GM18526 (cell line): ENCODE data around the gene ACTR2.

Source experiments
- POLR2A ChIP-seq: IDR thresholded peaks from 3 replicates; pipeline ENCODE4 v1.6.1; 2011; ENCODE audit not compliant: insufficient read length; ENCODE audit errors: extremely low read depth

ACTR2 gene

DNA sequence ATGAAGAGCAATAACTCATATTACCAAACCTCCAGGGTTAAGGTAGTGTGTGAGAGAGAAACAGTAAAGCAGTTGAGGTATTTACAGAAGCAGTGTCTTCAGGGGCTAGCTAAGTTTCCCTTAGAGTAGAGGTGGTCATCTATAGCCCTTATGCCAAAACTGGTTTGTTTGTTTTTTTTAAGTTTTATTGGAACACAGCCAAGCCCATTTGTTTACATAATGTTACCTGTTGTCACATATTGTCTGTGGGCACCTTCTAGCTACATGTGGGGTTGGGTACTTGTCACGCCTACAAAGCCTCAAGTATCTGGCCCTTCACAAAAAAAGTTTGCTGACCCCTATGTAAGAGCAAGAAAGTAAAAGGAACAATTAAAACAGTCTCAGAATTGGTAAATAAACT lies 39.4 kb downstream of the ACTR2 start:
- no peak for TF ChIP-seq POLR2A

GRCh38 chr2:65268957-65269356 lies 41.3 kb downstream of the ACTR2 start:
- TF ChIP-seq POLR2A, result no peak

GRCh38 chr2:65273344-65273743 lies 45.7 kb downstream of the ACTR2 start:
- TF ChIP-seq POLR2A, result no peak

DNA sequence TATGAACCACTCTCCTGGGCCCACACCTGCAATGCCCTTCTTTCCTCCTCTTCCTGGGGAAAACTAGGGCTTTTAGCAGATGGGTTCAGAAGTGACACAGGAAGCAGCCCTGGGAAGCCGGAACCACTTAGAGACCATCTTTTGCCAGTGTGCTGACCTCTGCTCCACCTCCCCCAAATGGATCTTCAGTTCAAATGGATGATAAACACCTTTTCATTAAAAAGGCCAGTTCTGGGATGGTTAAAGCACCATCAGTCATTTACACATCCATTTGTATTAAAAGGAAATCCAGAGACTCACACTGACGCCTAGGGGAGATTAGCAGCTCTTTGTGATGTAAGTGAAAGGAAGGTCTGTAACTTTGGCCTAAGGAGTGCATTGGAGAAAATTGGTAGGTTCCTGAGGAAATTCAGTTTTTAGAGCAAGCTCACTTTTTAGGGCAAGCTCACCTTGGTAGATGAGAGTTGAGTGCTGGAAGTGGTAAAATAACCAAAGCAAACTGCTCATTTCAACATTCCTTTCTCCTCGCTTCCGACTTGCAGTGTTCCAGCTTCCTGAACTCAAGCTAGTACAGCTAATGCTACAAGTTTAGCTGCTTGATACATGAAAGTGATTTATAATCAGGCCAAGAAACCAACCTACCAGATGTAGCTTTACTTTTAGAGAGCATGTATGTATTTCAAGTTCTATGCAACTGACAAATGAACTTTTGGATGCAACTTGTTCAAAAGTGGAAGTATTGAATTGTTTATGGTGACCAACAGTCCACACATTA lies 47.7 kb downstream of the ACTR2 start:
- no peak for TF ChIP-seq POLR2A

DNA sequence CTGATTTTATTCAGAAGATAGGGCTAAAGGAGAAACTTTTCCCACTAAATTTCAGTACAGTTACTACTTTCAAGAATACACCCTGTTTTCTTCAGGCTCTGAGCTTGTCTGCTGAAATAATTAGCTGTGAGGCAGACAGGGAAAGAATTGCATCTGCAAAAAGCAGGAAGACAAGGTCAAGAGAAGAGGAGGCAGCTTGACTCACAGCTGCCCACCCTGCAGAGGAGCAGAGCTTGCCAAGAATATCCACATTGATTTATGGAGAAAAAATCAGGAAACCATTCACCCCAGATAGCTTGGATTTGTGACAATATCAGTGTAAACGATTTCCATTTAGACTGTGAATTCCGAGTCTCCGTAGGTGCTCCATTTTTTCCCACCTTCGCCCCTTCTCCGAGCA lies 49.0 kb downstream of the ACTR2 start:
- no peak for TF ChIP-seq POLR2A

GRCh38 chr2:65277118-65277517 lies 49.5 kb downstream of the ACTR2 start:
- no peak for TF ChIP-seq POLR2A

- no peak for TF ChIP-seq POLR2A
Measured at GRCh38 chr2:65277791-65278483, 50.3 kb downstream of the ACTR2 start.

DNA sequence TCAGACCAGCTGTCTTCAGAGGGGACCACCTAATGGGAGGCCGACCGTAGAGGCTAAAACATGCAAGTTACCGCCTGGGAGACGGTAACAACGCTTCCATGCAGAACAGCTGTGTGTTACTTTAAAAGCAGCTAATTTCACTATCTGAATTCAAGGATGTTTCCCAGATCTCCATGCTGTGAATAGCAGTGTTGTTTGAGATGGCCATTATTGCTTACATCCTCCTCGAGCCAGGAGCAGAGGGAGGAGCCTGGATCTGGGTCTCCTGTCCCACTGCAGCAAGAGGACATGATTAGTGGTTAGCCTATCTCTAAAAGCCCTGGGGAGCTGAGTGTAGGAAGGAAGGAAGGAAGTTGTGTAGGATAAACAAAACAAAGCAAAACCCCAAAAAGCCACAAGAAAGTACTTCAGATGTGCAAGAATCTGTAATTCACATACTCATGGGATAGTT lies 50.9 kb downstream of the ACTR2 start:
- TF ChIP-seq POLR2A, result no peak

- TF ChIP-seq POLR2A, result no peak
Measured at GRCh38 chr2:65279756-65280155, 52.1 kb downstream of the ACTR2 start.

- no peak for TF ChIP-seq POLR2A
Measured at GRCh38 chr2:65281627-65282351, 54.2 kb downstream of the ACTR2 start.

GRCh38 chr2:65282477-65283053 lies 54.9 kb downstream of the ACTR2 start:
- TF ChIP-seq POLR2A, result no peak

DNA sequence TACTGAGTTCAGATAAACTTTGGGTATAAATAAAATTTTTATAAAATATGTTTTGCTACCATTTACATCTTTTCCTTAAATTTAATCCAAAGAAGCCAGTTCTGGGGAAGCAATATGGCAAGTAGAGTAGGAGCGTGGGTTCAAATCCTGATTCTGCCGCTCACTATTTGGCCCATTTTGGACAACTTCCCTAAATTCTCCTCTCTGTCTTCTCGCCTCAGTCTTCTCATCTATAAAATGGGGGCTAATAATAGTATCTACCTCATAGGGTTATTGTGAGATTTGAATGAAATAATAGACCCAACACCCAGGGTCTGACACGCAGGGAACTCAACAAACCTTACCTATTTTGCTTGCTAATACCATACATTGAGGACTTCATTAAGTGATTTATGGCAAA lies 59.7 kb downstream of the ACTR2 start:
- no peak for TF ChIP-seq POLR2A

DNA sequence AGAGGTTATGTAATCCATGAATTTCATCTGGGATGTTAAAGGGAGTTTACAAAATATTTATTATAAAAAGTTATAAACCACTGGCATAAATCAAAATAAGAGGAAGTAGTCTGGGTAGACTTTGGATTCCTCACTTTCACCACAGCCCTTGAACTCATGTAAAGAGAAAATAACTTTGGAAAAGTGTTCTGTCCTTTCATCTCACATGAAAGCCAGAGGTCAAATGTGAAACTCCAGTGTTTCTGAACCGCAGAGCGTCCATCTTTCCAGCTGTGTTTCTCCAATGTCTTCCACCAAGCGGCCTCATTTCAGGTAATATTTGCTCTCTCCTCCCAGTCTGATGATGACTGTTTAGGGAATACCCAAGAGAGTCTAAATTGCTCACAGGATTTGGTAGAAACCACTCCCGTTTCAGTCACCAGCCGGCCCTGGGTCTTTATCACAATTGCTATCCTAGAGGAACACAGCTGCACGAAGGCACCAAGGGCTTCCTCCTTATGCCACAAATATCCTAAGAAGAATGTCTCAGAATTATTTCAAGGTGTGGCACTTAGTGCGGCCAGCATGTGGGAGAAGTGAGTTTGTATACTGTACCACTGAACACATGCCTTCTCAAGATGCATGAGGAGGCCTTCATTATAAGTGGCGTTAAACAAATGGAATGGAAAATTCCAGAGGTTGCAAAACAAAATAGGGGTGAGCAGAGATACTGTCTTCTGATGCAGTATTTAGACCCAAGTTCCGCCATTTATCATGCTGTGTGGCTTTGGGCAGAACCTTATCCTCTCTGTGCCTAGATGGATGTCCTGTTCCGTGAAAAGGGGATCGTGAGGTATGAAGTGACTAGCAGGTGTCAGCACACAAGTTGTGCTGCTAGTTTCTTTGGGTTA lies 63.8 kb downstream of the ACTR2 start:
- TF ChIP-seq POLR2A, result no peak

DNA sequence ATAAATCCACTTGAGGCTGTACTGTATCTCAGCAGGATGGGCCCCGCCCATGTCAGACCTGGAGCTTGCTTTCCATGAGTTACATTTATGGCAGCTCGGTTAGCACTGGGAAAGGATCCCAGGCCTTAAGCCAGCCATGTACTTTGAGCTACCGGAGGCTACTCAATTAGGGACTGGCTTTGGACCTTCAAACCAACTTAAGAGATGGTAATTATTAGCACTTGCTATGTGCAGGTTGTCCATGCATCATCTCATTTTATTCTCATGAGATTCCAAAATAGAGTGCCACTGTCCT lies 64.4 kb downstream of the ACTR2 start:
- TF ChIP-seq POLR2A, result no peak

- no peak for TF ChIP-seq POLR2A
Measured at GRCh38 chr2:65292461-65293011, 64.9 kb downstream of the ACTR2 start.

- no peak for TF ChIP-seq POLR2A
Measured at GRCh38 chr2:65293376-65293775, 65.7 kb downstream of the ACTR2 start.
